ENCODE measurements around the gene RBMS1. TPM values are rescaled to one million over a fixed set of nuclear protein-coding genes. Genes with fewer than 3 reads are reported as not detected.

RBMS1 gene
- total and polyA plus RNA-seq, 2 of the 4 experiments (the other 2 are of a cell fraction) = 43.5 to 64.9 TPM

- H3K56ac ChIP-seq (ENCODE audit: extremely low read depth, insufficient read depth, low read length) = no peak overlapping the region
- H3K79me1 ChIP-seq (ENCODE audit: low read depth in 1 of 2, low read length in 2 of 2) = peaks cover 34 to 79% of the 10 kb centered on the region in 2 experiments
- in situ Hi-C loops (cut with MboI; ENCODE audit: low sequenced_read_pairs) (no loop called here), intact Hi-C loops (cut with micrococcal nuclease) (no loop called here), dilution Hi-C loops (cut with HindIII; ENCODE audit: low sequenced_read_pairs, unreplicated experiment) (no loop called here)
- no peak overlapping the region for H3K27ac ChIP-seq (ENCODE audit: insufficient read depth, low read length)
- no peak overlapping the region for H2AFZ ChIP-seq (replicated peaks; ENCODE audit: low read length, poor library complexity)
- H4K20me1 ChIP-seq (ENCODE audit: insufficient read depth, low read length) = peaks cover 68% of the 10 kb centered on the region
- no peaks in the 10 kb centered on the region for H3K27me3 ChIP-seq (ENCODE audit: control insufficient read depth, insufficient read depth, low read length)
- H4K91ac ChIP-seq (ENCODE audit: insufficient read depth, low read depth, low read length) = no peak overlapping the region
- no peak overlapping the region for H4K5ac ChIP-seq (ENCODE audit: low read depth, low read length)
- H2BK15ac ChIP-seq (ENCODE audit: low read depth, low read length) = no peak overlapping the region
- ChIA-PET POLR2A (ENCODE audit: unreplicated experiment) (interaction anchor here (0.6 kb wide), 1 partner anchor 229 kb away, joined by 11 read pairs; no protein-coding TSS in a partner anchor), CTCF (interaction anchor here (0.6 to 0.7 kb wide), 3 partner anchors 109 to 617 kb away, joined by 3 to 5 read pairs (median 3); no protein-coding TSS in a partner anchor)
- no peak overlapping the region for H2BK20ac ChIP-seq (ENCODE audit: low read depth, low read length)
- H3K18ac ChIP-seq (ENCODE audit: low read depth, low read length) = no peak overlapping the region
- H3K4me1 ChIP-seq (ENCODE audit: control insufficient read depth, insufficient read depth, low read length) = peaks cover 25% of the 10 kb centered on the region
- no TSS peak for BruUV-seq (replicated peaks)
- peak overlapping the region; percentile 71 for H2BK5ac ChIP-seq (ENCODE audit: low read depth, low read length, poor library complexity, severe bottlenecking)
- peaks cover 11% of the 10 kb centered on the region for H3K36me3 ChIP-seq (ENCODE audit: control insufficient read depth, insufficient read depth, low read length)
- WGBS, 2 experiments (ENCODE audit: extremely low coverage in 2 of 2, insufficient read length in 1 of 2) = no CpG with 5 or more reads among the region's 5 CpGs
- H2AK5ac ChIP-seq (ENCODE audit: low read depth, low read length) = no peak overlapping the region
- no peak overlapping the region for H2AK9ac ChIP-seq (replicated peaks; ENCODE audit: low read depth, low read length, poor library complexity)
- no peak overlapping the region for H4K8ac ChIP-seq (ENCODE audit: low read depth in 2 of 2, low read length in 2 of 2)
- H3K9ac ChIP-seq (ENCODE audit: low read depth, low read length) = no peak overlapping the region
- no peak overlapping the region for H3K4me3 ChIP-seq (ENCODE audit: insufficient read depth, low read depth, low read length)
- TF ChIP-seq RAD21 (IDR thresholded peaks at IDR 0.05; ENCODE audit: low read length) = no peak
- no peak for TF ChIP-seq BHLHE40 (IDR thresholded peaks at IDR 0.05; ENCODE audit: low read depth, low read length)
- no peak for TF ChIP-seq CHD1 (IDR thresholded peaks at IDR 0.05; ENCODE audit: low read depth, low read length)
- no peak for DNase-seq
- no peak for ATAC-seq (ENCODE audit: low read depth)
- H3K4ac ChIP-seq (ENCODE audit: low read depth, low read length) = no peak overlapping the region
- H3K9me1 ChIP-seq (ENCODE audit: insufficient read depth, low read length) = peaks cover 20% of the 10 kb centered on the region
- no peak overlapping the region for H3K4me2 ChIP-seq (ENCODE audit: low read depth, low read length)
- no peak overlapping the region for H2BK120ac ChIP-seq (ENCODE audit: low read depth, low read length)
- no peak overlapping the region for H3K14ac ChIP-seq (replicated peaks; ENCODE audit: low read depth, low read length)
- H3K23ac ChIP-seq (ENCODE audit: low read depth, low read length) = no peak overlapping the region
- H3K9me3 ChIP-seq (ENCODE audit: control insufficient read depth, insufficient read depth, low read length) = no peaks in the 10 kb centered on the region
Observed at GRCh38 chr2:160353813-160354212, 139.8 kb downstream of the RBMS1 start.

All from IMR-90 (cell line).